Measurements from ENCODE around the gene TTC12. TPM values are rescaled to one million over a fixed set of nuclear protein-coding genes. Genes with fewer than 3 reads are reported as not detected.

TTC12 gene
- total and polyA plus RNA-seq, 2 donors (not counting 3 experiments of a cell fraction or from before 2014, with no cell fraction given), result 2.2 to 2.9 TPM

GRCh38 chr11:113270080-113270479 is 44.3 kb upstream of the TTC12 start:
- intact Hi-C loops (cut with micrococcal nuclease) (no loop called here), dilution Hi-C loops (cut with MboI; ENCODE audit: extremely low pct_ligation_motif_present, low sequenced_read_pairs) (no loop called here)
- BruUV-seq (replicated peaks), result no TSS peak
- no peak for FAIRE-seq
- Histone ChIP-seq H2AFZ (ENCODE audit: low read depth, low read length) (no peak overlapping the region), H3K4me1 (ENCODE audit: control insufficient read depth, extremely low read depth, insufficient read depth, low read length) (no peaks in the 10 kb centered on the region), H3K9me1 (replicated peaks; ENCODE audit: control insufficient read depth, extremely low read depth, insufficient read depth, low read length) (no peaks in the 10 kb centered on the region), H3K27ac (ENCODE audit: insufficient read depth, low read depth, low read length) (no peak overlapping the region), H3K4me3 (replicated peaks in 1 of 3; ENCODE audit: insufficient read depth in 1 of 3, low read depth in 1 of 3, low read length in 3 of 3) (no peak overlapping the region), H3K4me2 (ENCODE audit: insufficient read depth, low read length) (no peak overlapping the region), H3K9ac (replicated peaks; ENCODE audit: extremely low read depth, insufficient read depth, low read length) (no peak overlapping the region), H3K27me3 (ENCODE audit: control insufficient read depth in 2 of 2, insufficient read depth in 2 of 2, low read length in 2 of 2) (no peaks in the 10 kb centered on the region), H3K36me3 (ENCODE audit: control insufficient read depth in 2 of 2, extremely low read depth in 1 of 2, insufficient read depth in 2 of 2, low read length in 2 of 2) (no peaks in the 10 kb centered on the region), H4K20me1 (replicated peaks; ENCODE audit: control insufficient read depth, extremely low read depth, insufficient read depth, low read length) (no peaks in the 10 kb centered on the region), H3K79me2 (ENCODE audit: control insufficient read depth, insufficient read depth, low read length) (no peaks in the 10 kb centered on the region), H3K9me3 (replicated peaks; ENCODE audit: control insufficient read depth, insufficient read depth, low read length) (no peaks in the 10 kb centered on the region)
- CTCF ChIA-PET, result no interaction called here
- POLR2A ChIA-PET, result no interaction called here
- TF ChIP-seq POLR2AphosphoS5 (IDR thresholded peaks at IDR 0.05; ENCODE audit: insufficient read depth, low read depth, low read length), result no peak
- TF ChIP-seq EZH2 (IDR thresholded peaks at IDR 0.05; ENCODE audit: borderline replicate concordance, low read depth, low read length, severe bottlenecking), result no peak
- TF ChIP-seq CTCF (IDR thresholded peaks at IDR 0.05; ENCODE audit: extremely low read depth in 1 of 2, insufficient read depth in 1 of 2, low read depth in 1 of 2, low read length in 2 of 2), result no peak
- no peak for TF ChIP-seq MAX (IDR thresholded peaks at IDR 0.05; ENCODE audit: insufficient read depth, insufficient read length)
- TF ChIP-seq FOS (IDR thresholded peaks at IDR 0.05; ENCODE audit: borderline replicate concordance, insufficient read depth, low read length), result no peak
- no peak for TF ChIP-seq POLR2A (IDR thresholded peaks at IDR 0.05; ENCODE audit: low read depth, low read length)
- TF ChIP-seq MYC (IDR thresholded peaks at IDR 0.05; ENCODE audit: low read depth, low read length), result no peak
- no peak for TF ChIP-seq JUN (IDR thresholded peaks at IDR 0.05; ENCODE audit: borderline replicate concordance, insufficient read depth, insufficient read length, low read depth)
- TF ChIP-seq GATA2 (IDR thresholded peaks at IDR 0.05; ENCODE audit: insufficient read depth, insufficient read length, low read depth, low read length), result no peak
- no peak for DNase-seq (ENCODE audit: low read depth, low spot score)
